PC-3 (cell line): ENCODE data around the gene EGFLAM. TPM values are rescaled to one million over a fixed set of nuclear protein-coding genes. Genes with fewer than 3 reads are reported as not detected.

Experiments used
- ATAC-seq: fragments of 200-7000 bp; cut with Tn5 transposase; 2 replicates; pipeline ENCODE4 v1.9.1; 2020; ENCODE audit warnings: mild to moderate bottlenecking, moderate library complexity
- BruUV-seq: library from RNA; stranded (reverse); fragments of 400-500 nt; replicated peaks from 2 replicates; lab custom pipeline; 2021; lab: Mats Ljungman, UMichigan
- CTCF ChIA-PET: fragments of 300-600 bp; sonication (Branson Sonifier 250); formaldehyde crosslinking; loops from one replicate; lab custom pipeline; 2022; ENCODE audit warnings: antibody characterized with exemption; lab: Charles Lee
- POLR2A ChIA-PET: fragments of 300-600 bp; sonication (Branson Sonifier 250); formaldehyde crosslinking; loops from one replicate; lab custom pipeline; 2022; ENCODE audit warnings: antibody characterized with exemption; ENCODE audit not compliant: unreplicated experiment; lab: Charles Lee
- DNase-seq: peaks from one replicate; pipeline ENCODE4 v3.0.0-alpha.2; 2015
- H2AFZ ChIP-seq: fragments of 300-600 bp; sonication (generic); 2 replicates; pipeline ENCODE4 v1.6.0; 2016; ENCODE audit warnings: antibody characterized with exemption, low read length
- H3F3A ChIP-seq: fragments of 300-600 bp; sonication (generic); one replicate; pipeline ENCODE4 v1.6.0; 2017; ENCODE audit warnings: antibody characterized with exemption, low read length, control low read depth, mild to moderate bottlenecking; ENCODE audit not compliant: unreplicated experiment
- H3K27ac ChIP-seq: fragments of 300-600 bp; sonication (generic); 2 replicates; pipeline ENCODE4 v1.5.1; 2016; ENCODE audit warnings: mild to moderate bottlenecking, low read length
- H3K27me3 ChIP-seq: fragments of 300-600 bp; sonication (generic); 2 replicates; pipeline ENCODE4 v1.6.1; 2016; ENCODE audit warnings: low read length, mixed read lengths
- H3K36me3 ChIP-seq: fragments of 300-600 bp; sonication (generic); 2 replicates; pipeline ENCODE4 v1.6.1; 2016; ENCODE audit warnings: low read depth, mixed run types, low read length, mixed read lengths
- H3K4me1 ChIP-seq: fragments of 300-600 bp; sonication (generic); 2 replicates; pipeline ENCODE4 v1.5.1; 2016; ENCODE audit warnings: low read length; ENCODE audit not compliant: insufficient read depth
- H3K4me2 ChIP-seq: fragments of 300-600 bp; sonication (generic); 2 replicates; pipeline ENCODE4 v1.6.0; 2016; ENCODE audit warnings: low read length
- H3K4me3 ChIP-seq: fragments of 300-600 bp; sonication (generic); 2 replicates; pipeline ENCODE4 v1.5.1; 2016; ENCODE audit warnings: mild to moderate bottlenecking, low read length, mixed read lengths
- H3K79me2 ChIP-seq: fragments of 300-600 bp; sonication (generic); 2 replicates; pipeline ENCODE4 v1.6.1; 2017; ENCODE audit warnings: low read length, mixed read lengths
- H3K9ac ChIP-seq: fragments of 300-600 bp; sonication (generic); 2 replicates; pipeline ENCODE4 v1.6.0; 2016; ENCODE audit warnings: mild to moderate bottlenecking, low read length
- H3K9me2 ChIP-seq: fragments of 300-600 bp; sonication (generic); replicated peaks from 2 replicates; pipeline ENCODE4 v1.6.1; 2016; ENCODE audit warnings: mixed run types, low read length, mixed read lengths
- H3K9me3 ChIP-seq: fragments of 300-600 bp; sonication (generic); 2 replicates; pipeline ENCODE4 v1.6.1; 2016; ENCODE audit warnings: low read length, mixed read lengths
- H4K20me1 ChIP-seq: fragments of 300-600 bp; sonication (generic); 2 replicates; pipeline ENCODE4 v1.6.1; 2016; ENCODE audit warnings: low read length, mixed read lengths
- EZH2 ChIP-seq: fragments of 300-600 bp; sonication (generic); IDR thresholded peaks from one replicate; pipeline ENCODE4 v1.6.1; 2017; ENCODE audit warnings: antibody characterized with exemption, mild to moderate bottlenecking, low read length; ENCODE audit not compliant: unreplicated experiment
- EZH2phosphoT487 ChIP-seq: fragments of 300-600 bp; sonication (generic); IDR thresholded peaks from 2 replicates; pipeline ENCODE4 v1.6.1; 2018; ENCODE audit warnings: mild to moderate bottlenecking, antibody characterized with exemption, low read length, borderline replicate concordance
- intact Hi-C: fragments of 100-400 bp; cut with micrococcal nuclease; formaldehyde crosslinking; loops from 2 replicates; pipeline ENCODE4 v1.9.0; 2023
- total RNA-seq: library from RNA; depleted of rRNA; stranded (reverse); fragments of >200 nt; gene quantifications from 2 replicates; pipeline ENCODE4 v1.2.3, GENCODE V29; 2014
- TF ChIP-seq, protein P1 (sequence below): fragments of 300-600 bp; sonication (generic); conservative IDR thresholded peaks from 2 replicates; pipeline ENCODE4 v1.5.1; 2017; ENCODE audit warnings: antibody characterized with exemption, low read depth, mild to moderate bottlenecking, low read length

EGFLAM gene
- total RNA-seq, 1 experiment from 2014 or later = not detected

DNA sequence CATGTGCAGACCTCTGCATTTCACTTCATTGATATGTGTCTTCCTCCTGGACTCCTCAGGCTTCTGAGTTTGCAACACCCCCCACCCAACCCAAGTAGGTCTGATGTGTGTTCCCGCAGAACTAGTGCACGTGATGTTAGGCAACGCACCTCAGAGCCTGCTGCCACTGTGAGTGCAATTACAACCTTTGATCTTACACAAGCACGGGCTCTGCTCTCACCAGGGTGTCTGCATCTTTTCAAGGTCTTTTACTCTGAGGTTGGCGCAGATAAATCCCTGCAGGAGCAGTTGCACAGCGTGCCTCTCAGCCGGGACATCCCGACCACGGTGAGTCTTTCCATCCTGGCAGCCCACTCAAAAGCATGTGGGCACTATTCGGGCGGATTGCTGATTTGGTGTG, 80.1 kb downstream of the EGFLAM start:
- Histone ChIP-seq H4K20me1 (no peaks in the 10 kb centered on the region), H3K36me3 (no peaks in the 10 kb centered on the region), H3K4me2 (no peak overlapping the region), H3K27ac (no peak overlapping the region), H3K9me2 (no peaks in the 10 kb centered on the region), H2AFZ (no peak overlapping the region), H3K79me2 (no peaks in the 10 kb centered on the region), H3K27me3 (peaks cover 76% of the 10 kb centered on the region), H3K4me3 (no peak overlapping the region), H3K9ac (no peak overlapping the region), H3K9me3 (no peaks in the 10 kb centered on the region), H3K4me1 (no peaks in the 10 kb centered on the region), H3F3A (no peaks in the 10 kb centered on the region)
- BruUV-seq = no TSS peak
- CTCF ChIA-PET = no interaction called here
- no peak for ATAC-seq
- intact Hi-C loops = no loop called here
- no peak for TF ChIP-seq EZH2phosphoT487
- no peak for TF ChIP-seq EZH2
- TF ChIP-seq, protein P1, sequence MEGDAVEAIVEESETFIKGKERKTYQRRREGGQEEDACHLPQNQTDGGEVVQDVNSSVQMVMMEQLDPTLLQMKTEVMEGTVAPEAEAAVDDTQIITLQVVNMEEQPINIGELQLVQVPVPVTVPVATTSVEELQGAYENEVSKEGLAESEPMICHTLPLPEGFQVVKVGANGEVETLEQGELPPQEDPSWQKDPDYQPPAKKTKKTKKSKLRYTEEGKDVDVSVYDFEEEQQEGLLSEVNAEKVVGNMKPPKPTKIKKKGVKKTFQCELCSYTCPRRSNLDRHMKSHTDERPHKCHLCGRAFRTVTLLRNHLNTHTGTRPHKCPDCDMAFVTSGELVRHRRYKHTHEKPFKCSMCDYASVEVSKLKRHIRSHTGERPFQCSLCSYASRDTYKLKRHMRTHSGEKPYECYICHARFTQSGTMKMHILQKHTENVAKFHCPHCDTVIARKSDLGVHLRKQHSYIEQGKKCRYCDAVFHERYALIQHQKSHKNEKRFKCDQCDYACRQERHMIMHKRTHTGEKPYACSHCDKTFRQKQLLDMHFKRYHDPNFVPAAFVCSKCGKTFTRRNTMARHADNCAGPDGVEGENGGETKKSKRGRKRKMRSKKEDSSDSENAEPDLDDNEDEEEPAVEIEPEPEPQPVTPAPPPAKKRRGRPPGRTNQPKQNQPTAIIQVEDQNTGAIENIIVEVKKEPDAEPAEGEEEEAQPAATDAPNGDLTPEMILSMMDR = no peak
- POLR2A ChIA-PET = no interaction called here
- no peak for DNase-seq

DNA sequence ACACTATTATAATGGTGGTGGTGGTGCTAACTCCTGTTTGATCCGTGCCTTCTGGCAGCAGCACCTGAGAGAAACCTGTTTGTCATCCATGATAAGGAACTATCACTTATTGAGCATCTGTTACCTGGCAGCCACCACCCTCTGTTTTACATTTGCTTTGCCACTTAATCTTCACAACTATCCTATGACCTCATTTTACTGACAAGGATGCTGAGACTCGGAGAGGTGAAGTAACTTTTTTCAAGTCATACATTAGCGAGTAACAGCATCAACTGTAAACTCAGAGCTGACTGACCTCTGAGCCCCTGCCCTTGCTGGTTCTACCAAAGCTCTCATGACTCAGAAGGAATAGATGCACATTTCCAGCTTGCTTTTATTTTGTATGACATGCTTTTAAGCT, 81.1 kb downstream of the EGFLAM start:
- Histone ChIP-seq H3K9me2 (no peaks in the 10 kb centered on the region), H3K4me3 (no peak overlapping the region), H3K79me2 (no peaks in the 10 kb centered on the region), H3K9me3 (no peaks in the 10 kb centered on the region), H3K9ac (no peak overlapping the region), H3K4me2 (no peak overlapping the region), H3K27ac (no peak overlapping the region), H3K4me1 (no peaks in the 10 kb centered on the region), H2AFZ (no peak overlapping the region), H4K20me1 (no peaks in the 10 kb centered on the region), H3K27me3 (peaks cover 79% of the 10 kb centered on the region), H3K36me3 (no peaks in the 10 kb centered on the region), H3F3A (no peaks in the 10 kb centered on the region)
- intact Hi-C loops = no loop called here
- DNase-seq = no peak
- no TSS peak for BruUV-seq
- CTCF ChIA-PET = no interaction called here
- POLR2A ChIA-PET = no interaction called here
- TF ChIP-seq, protein P1 = no peak
- no peak for TF ChIP-seq EZH2phosphoT487
- no peak for TF ChIP-seq EZH2
- no peak for ATAC-seq

DNA sequence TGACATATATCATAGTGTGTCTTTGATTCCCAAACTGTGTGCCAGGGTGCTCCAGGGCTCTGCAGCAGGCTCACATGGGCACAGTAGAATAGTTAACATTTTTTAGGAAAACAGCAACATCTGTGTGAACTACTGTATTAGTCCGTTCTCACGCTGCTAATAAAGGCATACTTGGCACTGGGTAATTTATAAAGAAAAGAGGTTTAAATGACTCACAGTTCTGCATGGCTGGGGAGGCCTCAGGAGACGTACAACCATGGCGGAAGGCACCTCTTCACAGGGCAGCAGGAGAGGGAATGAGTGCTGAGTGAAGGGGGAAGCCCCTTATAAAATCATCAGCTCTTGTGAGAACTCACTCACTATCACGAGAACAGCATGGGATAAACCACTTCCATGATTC, 82.7 kb downstream of the EGFLAM start:
- H3K9ac ChIP-seq = no peak overlapping the region
- H3K27me3 ChIP-seq = peaks cover 84% of the 10 kb centered on the region
- no peak overlapping the region for H3K27ac ChIP-seq
- intact Hi-C loops = no loop called here
- no peaks in the 10 kb centered on the region for H4K20me1 ChIP-seq
- no peaks in the 10 kb centered on the region for H3K4me1 ChIP-seq
- H3K9me3 ChIP-seq = no peaks in the 10 kb centered on the region
- H3K36me3 ChIP-seq = no peaks in the 10 kb centered on the region
- H3K4me3 ChIP-seq = no peak overlapping the region
- no peak for DNase-seq
- ChIA-PET POLR2A (no interaction called here), CTCF (no interaction called here)
- TF ChIP-seq EZH2phosphoT487 = no peak
- TF ChIP-seq EZH2 = no peak
- TF ChIP-seq, protein P1 = no peak
- H3K9me2 ChIP-seq = no peaks in the 10 kb centered on the region; the same call in 1 of the 2 replicates
- H3K4me2 ChIP-seq = no peak overlapping the region
- H2AFZ ChIP-seq = no peak overlapping the region
- H3F3A ChIP-seq = no peaks in the 10 kb centered on the region
- H3K79me2 ChIP-seq = no peaks in the 10 kb centered on the region
- ATAC-seq = no peak
- no TSS peak for BruUV-seq
